Spinal cord (tissue), 4 donors: ENCODE measurements around the gene OR5AR1. TPM values are rescaled to one million over a fixed set of nuclear protein-coding genes. Genes with fewer than 3 reads are reported as not detected.

ENCODE experiments used
- polyA plus RNA-seq, 2 donors: library from polyadenylated mRNA; unstranded; fragments of 120-200 nt; gene quantifications; one replicate each; pipeline ENCODE4 v1.2.1, GENCODE V29; 2013; ENCODE audit not compliant: insufficient read length in 2 of 2
- small RNA-seq: library from RNA; depleted of rRNA; stranded (forward); fragments of <200 nt; gene quantifications from one replicate; pipeline ENCODE3, GENCODE V24; 2014; ENCODE audit warnings: low replicate concordance
- total RNA-seq, 2 donors: library from RNA; depleted of rRNA in 1 of 2; stranded (reverse); fragments of 120-200 nt in 1 of 2; fragments of >200 nt in 1 of 2; gene quantifications; one replicate each; pipeline versions ENCODE4 v1.2.3 to v1.2.4, GENCODE V29; 2013 to 2014

Gene OR5AR1
- total and polyA plus RNA-seq, 4 donors = not detected

Small RNAs within 50 kb of the gene (small RNA-seq; reads per million reads assigned to genes)
- gene AP004245.1 = not detected

Other genes starting within 250 kb of the OR5AR1 start
- gene OR5M3, start 190.3 kb upstream of the OR5AR1 start, total RNA-seq = not detected
- gene OR5M3, start 190.3 kb upstream of the OR5AR1 start, polyA plus RNA-seq = not detected
- not detected for gene OR5M8, start 172.3 kb upstream of the OR5AR1 start, total RNA-seq
- not detected for gene OR5M8, start 172.3 kb upstream of the OR5AR1 start, polyA plus RNA-seq
- gene OR5M11, start 120.4 kb upstream of the OR5AR1 start, total RNA-seq = not detected
- not detected for gene OR5M11, start 120.4 kb upstream of the OR5AR1 start, polyA plus RNA-seq
- not detected for gene OR5M10, start 86.0 kb upstream of the OR5AR1 start, total RNA-seq
- not detected for gene OR5M10, start 86.0 kb upstream of the OR5AR1 start, polyA plus RNA-seq
- gene OR5M1, start 48.8 kb upstream of the OR5AR1 start, total RNA-seq = not detected
- gene OR5M1, start 48.8 kb upstream of the OR5AR1 start, polyA plus RNA-seq = not detected
- gene OR5AP2, start 21.2 kb upstream of the OR5AR1 start, total RNA-seq = not detected
- not detected for gene OR5AP2, start 21.2 kb upstream of the OR5AR1 start, polyA plus RNA-seq
- not detected for gene OR9G1, start 35.4 kb downstream of the OR5AR1 start, total RNA-seq
- not detected for gene OR9G1, start 35.4 kb downstream of the OR5AR1 start, polyA plus RNA-seq
- not detected for gene OR9G4, start 85.0 kb downstream of the OR5AR1 start, total RNA-seq
- not detected for gene OR9G4, start 85.0 kb downstream of the OR5AR1 start, polyA plus RNA-seq